H9 (cell line): ENCODE measurements around the gene TTC9C. TPM values are rescaled to one million over a fixed set of nuclear protein-coding genes. Genes with fewer than 3 reads are reported as not detected.
A peak's percentile ranks its signal among the peaks of the same experiment; 100 is the strongest.

Source experiments
- DNase-seq: peaks from one replicate; pipeline ENCODE4 v3.0.0-alpha.2; 2017
- H2AFZ ChIP-seq: one replicate; pipeline ENCODE4 v1.6.1; 2013; ENCODE audit warnings: mild to moderate bottlenecking, low read length, control low read depth, moderate library complexity
- H2AK5ac ChIP-seq: 2 replicates; pipeline ENCODE4 v1.6.1; 2013; ENCODE audit warnings: low read length, control low read depth, mixed read lengths; ENCODE audit not compliant: insufficient read length
- H2BK120ac ChIP-seq: one replicate; pipeline ENCODE4 v1.6.1; 2013; ENCODE audit warnings: low read depth, mild to moderate bottlenecking, low read length, control low read depth, inconsistent platforms; ENCODE audit not compliant: poor library complexity, severe bottlenecking
- H2BK12ac ChIP-seq: 2 replicates; pipeline ENCODE4 v1.6.1; 2013; ENCODE audit warnings: low read length, control low read depth, mixed read lengths, low read depth; ENCODE audit not compliant: insufficient read length
- H2BK15ac ChIP-seq: 2 replicates; pipeline ENCODE4 v1.6.1; 2013; ENCODE audit warnings: low read depth, low read length, control low read depth
- H2BK20ac ChIP-seq: one replicate; pipeline ENCODE4 v1.6.1; 2013; ENCODE audit warnings: low read depth, mild to moderate bottlenecking, low read length, control low read depth, inconsistent platforms; ENCODE audit not compliant: poor library complexity, severe bottlenecking
- H2BK5ac ChIP-seq: 2 replicates; pipeline ENCODE4 v1.6.1; 2013; ENCODE audit warnings: low read length, control low read depth, mixed read lengths; ENCODE audit not compliant: insufficient read length
- H3K14ac ChIP-seq: 2 replicates; pipeline ENCODE4 v1.6.1; 2013; ENCODE audit warnings: low read length, control low read depth; ENCODE audit not compliant: insufficient read depth
- H3K18ac ChIP-seq: 2 replicates; pipeline ENCODE4 v1.6.1; 2013; ENCODE audit warnings: low read depth, mild to moderate bottlenecking, mixed read lengths, low read length, control low read depth; ENCODE audit not compliant: insufficient read length
- H3K23ac ChIP-seq: 2 replicates; pipeline ENCODE4 v1.6.1; 2013; ENCODE audit warnings: low read length, control low read depth, mixed read lengths, low read depth; ENCODE audit not compliant: insufficient read length
- H3K23me2 ChIP-seq: 2 replicates; pipeline ENCODE4 v1.6.1; 2013; ENCODE audit warnings: low read depth, mild to moderate bottlenecking, mixed read lengths, low read length, control low read depth; ENCODE audit not compliant: insufficient read length, poor library complexity, severe bottlenecking
- H3K27ac ChIP-seq: 2 replicates; pipeline ENCODE4 v1.5.1; 2013; ENCODE audit warnings: low read length, control low read depth, mixed read lengths, low read depth; ENCODE audit not compliant: insufficient read length
- H3K27me3 ChIP-seq: 2 replicates; pipeline ENCODE4 v1.6.1; 2013; ENCODE audit warnings: low read length, control low read depth, inconsistent platforms; ENCODE audit not compliant: insufficient read depth
- H3K4ac ChIP-seq: 2 replicates; pipeline ENCODE4 v1.6.1; 2013; ENCODE audit warnings: low read depth, mild to moderate bottlenecking, control low read depth, inconsistent platforms, low read length, moderate library complexity
- H3K4me1 ChIP-seq: 2 replicates; pipeline ENCODE4 v1.6.1; 2013; ENCODE audit warnings: low read length, control low read depth, inconsistent platforms; ENCODE audit not compliant: insufficient read depth
- H3K4me2 ChIP-seq: 2 replicates; pipeline ENCODE4 v1.6.1; 2013; ENCODE audit warnings: low read length, control low read depth, mixed read lengths; ENCODE audit not compliant: insufficient read length, insufficient read depth
- H3K56ac ChIP-seq: 2 replicates; pipeline ENCODE4 v1.6.1; 2013; ENCODE audit warnings: low read depth, mild to moderate bottlenecking, mixed read lengths, low read length, control low read depth; ENCODE audit not compliant: insufficient read length
- H3K79me1 ChIP-seq: 2 replicates; pipeline ENCODE4 v1.6.1; 2013; ENCODE audit warnings: low read depth, mild to moderate bottlenecking, moderate library complexity, low read length, control low read depth, inconsistent platforms; ENCODE audit not compliant: insufficient read depth, poor library complexity, severe bottlenecking
- H3K79me2 ChIP-seq: 2 replicates; pipeline ENCODE4 v1.6.1; 2013; ENCODE audit warnings: low read length, control low read depth, inconsistent platforms; ENCODE audit not compliant: insufficient read depth
- H3K9ac ChIP-seq: 2 replicates; pipeline ENCODE4 v1.6.1; 2013; ENCODE audit warnings: low read length, control low read depth, mixed read lengths; ENCODE audit not compliant: insufficient read length; ENCODE audit errors: extremely low read depth
- H3K9me3 ChIP-seq: one replicate; pipeline ENCODE4 v1.6.1; 2013; ENCODE audit warnings: low read depth, low read length, inconsistent platforms; ENCODE audit not compliant: control insufficient read depth
- H3T11ph ChIP-seq: one replicate; pipeline ENCODE4 v1.6.1; 2013; ENCODE audit warnings: mild to moderate bottlenecking, low read length, control low read depth, inconsistent platforms
- H4K20me1 ChIP-seq: one replicate; pipeline ENCODE4 v1.6.1; 2013; ENCODE audit not compliant: control insufficient read depth, insufficient read length, insufficient read depth
- H4K5ac ChIP-seq: 2 replicates; pipeline ENCODE4 v1.6.1; 2013; ENCODE audit warnings: low read depth, mild to moderate bottlenecking, mixed read lengths, low read length, control low read depth; ENCODE audit not compliant: insufficient read length
- H4K8ac ChIP-seq: replicated peaks from 2 replicates; pipeline ENCODE4 v1.6.1; 2013; ENCODE audit warnings: low read length, control low read depth, mixed read lengths, low read depth; ENCODE audit not compliant: insufficient read length
- H4K91ac ChIP-seq: 2 replicates; pipeline ENCODE4 v1.6.1; 2013; ENCODE audit warnings: low read depth, mild to moderate bottlenecking, moderate library complexity, mixed read lengths, low read length, control low read depth; ENCODE audit not compliant: insufficient read length
- H3K27ac Mint-ChIP-seq, 3 experiments: 2 replicates in 2 of 3; 3 replicates in 1 of 3; pipeline ENCODE4 v1.8.0; 2020 to 2021; ENCODE audit warnings: mixed read lengths in 3 of 3, mild to moderate bottlenecking in 1 of 3, moderate library complexity in 1 of 3
- H3K27me3 Mint-ChIP-seq: 2 replicates; pipeline ENCODE4 v1.8.0; 2021; ENCODE audit warnings: low read depth, mild to moderate bottlenecking, moderate library complexity, mixed read lengths
- H3K36me3 Mint-ChIP-seq, 3 experiments: 2 replicates in 2 of 3; 3 replicates in 1 of 3; pipeline ENCODE4 v1.8.0; 2020 to 2021; ENCODE audit warnings: low read depth in 3 of 3, mixed read lengths in 3 of 3; ENCODE audit not compliant: insufficient read depth in 1 of 3
- H3K4me1 Mint-ChIP-seq, 2 experiments: 2 replicates each; pipeline ENCODE4 v1.8.0; 2020; ENCODE audit warnings: mixed read lengths in 2 of 2
- H3K4me3 Mint-ChIP-seq, 2 experiments: 2 replicates in 1 of 2; 3 replicates in 1 of 2; pipeline ENCODE4 v1.8.0; 2020 to 2021; ENCODE audit warnings: mild to moderate bottlenecking in 2 of 2, mixed read lengths in 2 of 2, moderate library complexity in 1 of 2
- H3K9me3 Mint-ChIP-seq, 2 experiments: 2 replicates in 1 of 2; 3 replicates in 1 of 2; pipeline ENCODE4 v1.8.0; 2020; ENCODE audit warnings: mild to moderate bottlenecking in 2 of 2, mixed read lengths in 2 of 2, moderate library complexity in 1 of 2
- WGBS: extraction: QIAGEN DNeasy Blood & Tissue Kit; methylation state at CpG from one replicate; pipeline ENCODE4 v1.1.7; 2013; ENCODE audit warnings: missing lambda C conversion rate, low lambda C conversion rate, mixed read lengths; ENCODE audit not compliant: insufficient read length; ENCODE audit errors: extremely low coverage; 5-methylcytosine and 5-hydroxymethylcytosine counted together
- total RNA-seq: library from RNA; stranded (reverse); gene quantifications from 2 replicates; pipeline ENCODE4 v1.2.1, GENCODE V29; 2021
- TF ChIP-seq, protein P1 (sequence below): fragments of 200-600 bp; sonication (generic); conservative IDR thresholded peaks from 3 replicates; pipeline ENCODE4 v1.8.0; 2021; ENCODE audit warnings: antibody characterized with exemption, mild to moderate bottlenecking

Gene TTC9C
- total RNA-seq, 1 experiment from 2014 or later, result 33.4 TPM

DNA sequence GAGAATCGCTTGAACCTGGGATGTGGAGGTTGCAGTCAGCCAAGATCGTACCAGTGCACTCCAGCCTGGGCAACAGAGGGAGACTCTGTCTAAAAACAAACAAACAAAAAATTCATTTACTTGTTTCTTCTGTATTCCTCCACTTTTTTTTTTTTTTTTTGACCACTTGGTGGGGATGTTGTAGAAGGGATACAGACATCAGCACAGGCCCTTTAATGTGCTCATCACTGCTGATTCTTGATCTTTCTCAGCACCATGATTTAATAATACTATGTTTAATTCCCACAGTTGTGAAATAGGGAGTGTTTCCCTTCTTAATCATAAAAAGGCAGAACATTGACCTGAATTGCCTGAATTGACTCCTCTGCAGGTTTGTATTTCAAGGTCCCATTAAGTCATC, 4.5 kb downstream of the TTC9C start:
- Histone ChIP-seq H3K9ac (no peak overlapping the region), H4K8ac (no peak overlapping the region), H2BK5ac (no peak overlapping the region), H2BK12ac (no peak overlapping the region), H4K5ac (no peak overlapping the region), H2BK20ac (no peak overlapping the region), H4K91ac (no peak overlapping the region), H3K23ac (no peak overlapping the region), H3K4me1 (no peaks in the 10 kb centered on the region), H3K9me3 (no peaks in the 10 kb centered on the region), H2AFZ (no peak overlapping the region), H2BK120ac (no peak overlapping the region), H3K18ac (no peak overlapping the region), H3K4ac (no peak overlapping the region), H3K27ac (no peak overlapping the region), H2BK15ac (no peak overlapping the region), H4K20me1 (no peaks in the 10 kb centered on the region), H3T11ph (no peak overlapping the region), H3K23me2 (peaks cover 11% of the 10 kb centered on the region), H3K56ac (no peak overlapping the region), H3K14ac (no peak overlapping the region), H3K27me3 (no peaks in the 10 kb centered on the region), H2AK5ac (no peak overlapping the region), H3K79me1 (no peaks in the 10 kb centered on the region), H3K4me2 (no peak overlapping the region), H3K79me2 (peaks cover 7% of the 10 kb centered on the region; the same call in 1 of the 2 replicates)
- Mint-ChIP-seq H3K4me1 (peaks cover 3 to 9% of the 10 kb centered on the region in 2 experiments), H3K27ac (no peak overlapping the region), H3K27me3 (no peaks in the 10 kb centered on the region), H3K9me3 (no peaks in the 10 kb centered on the region), H3K4me3 (no peak overlapping the region), H3K36me3 (peaks cover 13 to 41% (median 31%) of the 10 kb centered on the region in 3 experiments; a peak in 6 of 7 replicates)
- no CpG with 5 or more reads among the region's 2 CpGs for WGBS
- no peak for DNase-seq
- TF ChIP-seq, protein P1, sequence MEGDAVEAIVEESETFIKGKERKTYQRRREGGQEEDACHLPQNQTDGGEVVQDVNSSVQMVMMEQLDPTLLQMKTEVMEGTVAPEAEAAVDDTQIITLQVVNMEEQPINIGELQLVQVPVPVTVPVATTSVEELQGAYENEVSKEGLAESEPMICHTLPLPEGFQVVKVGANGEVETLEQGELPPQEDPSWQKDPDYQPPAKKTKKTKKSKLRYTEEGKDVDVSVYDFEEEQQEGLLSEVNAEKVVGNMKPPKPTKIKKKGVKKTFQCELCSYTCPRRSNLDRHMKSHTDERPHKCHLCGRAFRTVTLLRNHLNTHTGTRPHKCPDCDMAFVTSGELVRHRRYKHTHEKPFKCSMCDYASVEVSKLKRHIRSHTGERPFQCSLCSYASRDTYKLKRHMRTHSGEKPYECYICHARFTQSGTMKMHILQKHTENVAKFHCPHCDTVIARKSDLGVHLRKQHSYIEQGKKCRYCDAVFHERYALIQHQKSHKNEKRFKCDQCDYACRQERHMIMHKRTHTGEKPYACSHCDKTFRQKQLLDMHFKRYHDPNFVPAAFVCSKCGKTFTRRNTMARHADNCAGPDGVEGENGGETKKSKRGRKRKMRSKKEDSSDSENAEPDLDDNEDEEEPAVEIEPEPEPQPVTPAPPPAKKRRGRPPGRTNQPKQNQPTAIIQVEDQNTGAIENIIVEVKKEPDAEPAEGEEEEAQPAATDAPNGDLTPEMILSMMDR, result peak; percentile 53; the same call in 2 of the 3 replicates
